Measurements from ENCODE around the gene POGK.

Gene POGK

DNA sequence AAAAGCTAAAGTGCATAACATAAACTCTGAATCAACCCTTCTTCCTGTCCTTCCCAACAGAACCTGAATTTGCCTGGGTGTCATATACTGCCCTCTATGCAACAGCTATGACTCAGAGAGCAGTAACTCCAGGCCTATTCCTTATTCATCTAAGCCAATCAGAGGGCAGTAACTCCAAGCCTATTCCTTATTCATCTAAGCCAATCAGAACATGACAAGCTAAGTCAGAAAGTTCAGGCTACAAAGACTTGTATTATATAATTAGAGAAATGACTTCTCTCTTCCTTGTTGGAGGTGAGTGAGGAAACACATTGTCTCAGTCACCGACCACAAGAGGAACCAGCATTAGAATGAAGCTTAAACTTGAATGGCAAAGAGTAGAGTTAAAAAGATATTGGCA, 63.0 kb downstream of the POGK start:
- no peak for TF ChIP-seq CTCF (IDR thresholded peaks at IDR 0.05; ENCODE audit: unreplicated experiment in 3 of 3)
- H3K36me3 Mint-ChIP-seq (ENCODE audit: low read depth): no peaks in the 10 kb centered on the region
- H3K4me3 Mint-ChIP-seq: no peak overlapping the region
- no peaks in the 10 kb centered on the region for H3K27me3 Mint-ChIP-seq (ENCODE audit: low read depth)
- H3K27ac Mint-ChIP-seq: no peak overlapping the region
- H3K9me3 Mint-ChIP-seq: peaks cover 3% of the 10 kb centered on the region
- H3K4me1 Mint-ChIP-seq: peaks cover 63% of the 10 kb centered on the region

DNA sequence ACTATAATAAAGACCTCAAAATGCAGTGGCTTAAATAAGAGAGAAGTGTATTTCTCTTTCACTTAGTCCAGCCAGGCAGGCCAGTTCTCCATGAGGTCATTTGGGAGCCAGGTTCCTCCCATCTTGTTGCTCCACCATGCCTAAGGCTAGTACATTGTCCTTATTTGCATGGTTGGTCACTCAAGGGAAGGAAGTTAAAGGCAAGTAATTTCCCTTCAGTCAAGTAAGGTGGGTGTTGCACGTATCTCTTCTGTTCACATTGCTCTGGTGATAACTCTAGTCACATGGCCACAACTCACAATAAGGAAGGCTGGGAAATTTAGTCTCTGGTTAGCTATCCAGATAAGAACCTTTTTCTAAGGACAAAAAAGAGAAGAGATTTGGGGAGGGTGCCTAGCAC, 64.0 kb downstream of the POGK start:
- H3K4me1 Mint-ChIP-seq: peaks cover 63% of the 10 kb centered on the region
- H3K27me3 Mint-ChIP-seq (ENCODE audit: low read depth): no peaks in the 10 kb centered on the region
- H3K9me3 Mint-ChIP-seq: peaks cover 3% of the 10 kb centered on the region
- H3K4me3 Mint-ChIP-seq: no peak overlapping the region
- no peaks in the 10 kb centered on the region for H3K36me3 Mint-ChIP-seq (ENCODE audit: low read depth)
- H3K27ac Mint-ChIP-seq: no peak overlapping the region
- no peak for TF ChIP-seq CTCF (IDR thresholded peaks at IDR 0.05; ENCODE audit: unreplicated experiment in 3 of 3)

- no peak for TF ChIP-seq CTCF (IDR thresholded peaks at IDR 0.05; ENCODE audit: unreplicated experiment in 3 of 3)
- H3K4me3 Mint-ChIP-seq: peak overlapping the region in 1 of 3 experiments; percentile 5
- H3K9me3 Mint-ChIP-seq: no peaks in the 10 kb centered on the region
- peaks cover 57% of the 10 kb centered on the region for H3K4me1 Mint-ChIP-seq
- H3K27me3 Mint-ChIP-seq (ENCODE audit: low read depth): no peaks in the 10 kb centered on the region
- H3K36me3 Mint-ChIP-seq (ENCODE audit: low read depth): no peaks in the 10 kb centered on the region
- H3K27ac Mint-ChIP-seq: peak overlapping the region; percentile 22 to 75 (median 60)
Measured at GRCh38 chr1:166905136-166905535, 65.9 kb downstream of the POGK start.

GRCh38 chr1:166905900-166906299, 66.6 kb downstream of the POGK start:
- Mint-ChIP-seq H3K4me3 (no peak overlapping the region), H3K9me3 (peaks cover 3% of the 10 kb centered on the region), H3K27ac (peak overlapping the region; percentile 22 to 68 (median 60)), H3K27me3 (ENCODE audit: low read depth) (no peaks in the 10 kb centered on the region), H3K36me3 (ENCODE audit: low read depth) (peaks cover 3% of the 10 kb centered on the region), H3K4me1 (peaks cover 50% of the 10 kb centered on the region)
- no peak for TF ChIP-seq CTCF (IDR thresholded peaks at IDR 0.05; ENCODE audit: unreplicated experiment in 3 of 3)
